CD4-positive, alpha-beta T cell treated with Interleukin-17A for 4 hours (primary cell): Measurements from ENCODE around the gene TNFSF12.
"Not testable (repeated sequence)": the region's sequence is repeated elsewhere in the genome, so short reads cannot be mapped to it uniquely, and the experiment has no call there.

ENCODE experiments used
- DNase-seq: peaks from one replicate; pipeline ENCODE4 v3.0.0-alpha.2; 2020; ENCODE audit warnings: mixed read lengths

Gene TNFSF12

GRCh38 chr17:7589204-7589868 lies 40.5 kb downstream of the TNFSF12 start:
- peak; percentile 79 for DNase-seq

GRCh38 chr17:7589891-7590691 lies 41.2 kb downstream of the TNFSF12 start, which contains the start of gene SOX15:
Gene SOX15 (minus strand): TSS chr17:7590094. CDS start chr17:7589676, 418 bp downstream.
- no peak for DNase-seq

GRCh38 chr17:7590743-7591142 lies 41.9 kb downstream of the TNFSF12 start:
- DNase-seq: no peak

- DNase-seq: no peak
Observed at GRCh38 chr17:7591596-7591995, 42.7 kb downstream of the TNFSF12 start.

- no peak for DNase-seq
Observed at GRCh38 chr17:7592422-7593021, 43.7 kb downstream of the TNFSF12 start.

- no peak for DNase-seq
Observed at GRCh38 chr17:7593296-7593695, 44.4 kb downstream of the TNFSF12 start.

- not testable (repeated sequence) for DNase-seq
Observed at GRCh38 chr17:7597561-7597960, 48.7 kb downstream of the TNFSF12 start.

GRCh38 chr17:7606280-7606679 lies 57.4 kb downstream of the TNFSF12 start:
- DNase-seq: no peak
